ENCODE measurements around the gene NOTCH4. TPM values are rescaled to one million over a fixed set of nuclear protein-coding genes. Genes with fewer than 3 reads are reported as not detected.

NOTCH4 gene
- total and polyA plus RNA-seq, 8 donors: 3.1 to 45.2 (median 5.9) TPM

- WGBS, 2 donors: 85 to 86% methylated on average over 10 of the region's 10 CpGs
- no peak for TF ChIP-seq CTCF (IDR thresholded peaks at IDR 0.05)
- Histone ChIP-seq H3K4me3 (no peak overlapping the region), H3K27me3 (no peaks in the 10 kb centered on the region), H3K4me1 (peaks cover 7 to 11% (median 7%) of the 10 kb centered on the region in 3 donors), H3K9me3 (no peaks in the 10 kb centered on the region), H3K27ac (no peak overlapping the region), H3K36me3 (no peaks in the 10 kb centered on the region)
- ATAC-seq (no peak), FAIRE-seq (no peak), DNase-seq (peak in 1 of 6 donors; percentile 6)
- intact Hi-C loops (cut with DNase I): no loop called here
These were observed 41.8 kb downstream of the NOTCH4 start for GRCh38 chr6:32181915-32182529.

- H3K27ac ChIP-seq: no peak overlapping the region
- 90 to 96% methylated on average over 12 to 15 of the region's 15 CpGs for WGBS, 2 donors
- intact Hi-C loops (cut with DNase I): no loop called here
- FAIRE-seq (no peak), ATAC-seq (no peak), DNase-seq (peak in 2 of 6 donors; percentile 12 to 27)
- no peaks in the 10 kb centered on the region for H3K27me3 ChIP-seq
- no peak for TF ChIP-seq CTCF (IDR thresholded peaks at IDR 0.05)
- no peaks in the 10 kb centered on the region for H3K36me3 ChIP-seq
- H3K4me1 ChIP-seq: peaks cover 15 to 18% (median 15%) of the 10 kb centered on the region in 3 donors
- no peak overlapping the region for H3K4me3 ChIP-seq
- H3K9me3 ChIP-seq: no peaks in the 10 kb centered on the region
These were observed 42.6 kb downstream of the NOTCH4 start for GRCh38 chr6:32181148-32181702.

- no peak overlapping the region for H3K27ac ChIP-seq
- ATAC-seq (no peak), DNase-seq (peak in 1 of 6 donors; percentile 43), FAIRE-seq (no peak)
- no peak overlapping the region for H3K4me3 ChIP-seq
- no peaks in the 10 kb centered on the region for H3K27me3 ChIP-seq
- H3K4me1 ChIP-seq: peaks cover 20 to 24% (median 22%) of the 10 kb centered on the region in 3 donors
- no peak for TF ChIP-seq CTCF (IDR thresholded peaks at IDR 0.05)
- 73 to 78% methylated on average over 10 of the region's 10 CpGs for WGBS, 2 donors
- no peaks in the 10 kb centered on the region for H3K9me3 ChIP-seq
- intact Hi-C loops (cut with DNase I): no loop called here
- H3K36me3 ChIP-seq: no peaks in the 10 kb centered on the region
These were observed 44.0 kb downstream of the NOTCH4 start for GRCh38 chr6:32179766-32180405.

GRCh38 chr6:32178547-32179440 lies 45.1 kb downstream of the NOTCH4 start:
- Histone ChIP-seq H3K4me3 (peak overlapping the region; percentile 28 to 88 (median 48)), H3K4me1 (peaks cover 20 to 31% (median 24%) of the 10 kb centered on the region in 3 donors), H3K27me3 (no peaks in the 10 kb centered on the region), H3K27ac (peak overlapping the region; percentile 86 to 96 (median 90)), H3K9me3 (no peaks in the 10 kb centered on the region), H3K36me3 (no peaks in the 10 kb centered on the region)
- intact Hi-C loops (cut with DNase I): no loop called here
- DNase-seq (peak in 1 of 6 donors; percentile 78), ATAC-seq (no peak), FAIRE-seq (no peak)
- TF ChIP-seq CTCF (IDR thresholded peaks at IDR 0.05): no peak
- 2 to 3% methylated on average over 21 to 24 of the region's 24 CpGs for WGBS, 2 donors

All from pancreas (tissue), 10 donors.